ACC112 (cell line): Measurements from ENCODE around the gene MED6.

ENCODE experiments used
- H2AFZ ChIP-seq: fragments of 200-600 bp; sonication (generic); one replicate; pipeline ENCODE4 v1.6.0; 2017; ENCODE audit warnings: antibody characterized with exemption, low read length; ENCODE audit not compliant: unreplicated experiment
- H3K27ac ChIP-seq: fragments of 200-600 bp; sonication (generic); 2 replicates; pipeline ENCODE4 v1.5.1; 2014; ENCODE audit warnings: low read depth, mild to moderate bottlenecking, antibody characterized with exemption, low read length, moderate library complexity
- H3K27me3 ChIP-seq: fragments of 200-600 bp; sonication (generic); 2 replicates; pipeline ENCODE4 v1.6.1; 2014; ENCODE audit warnings: mild to moderate bottlenecking, antibody characterized with exemption, low read length, moderate library complexity, mixed read lengths; ENCODE audit not compliant: insufficient read depth
- H3K36me3 ChIP-seq: fragments of 200-600 bp; sonication (generic); 2 replicates; pipeline ENCODE4 v1.6.1; 2016; ENCODE audit warnings: mild to moderate bottlenecking, antibody characterized with exemption, low read length, moderate library complexity, mixed read lengths; ENCODE audit not compliant: insufficient read depth
- H3K4me1 ChIP-seq: fragments of 200-600 bp; sonication (generic); one replicate; pipeline ENCODE4 v1.6.1; 2016; ENCODE audit warnings: low read length, mixed read lengths; ENCODE audit not compliant: insufficient read depth, unreplicated experiment, control insufficient read depth
- H3K4me3 ChIP-seq: fragments of 200-600 bp; sonication (generic); 2 replicates; pipeline ENCODE4 v1.5.1; 2014; ENCODE audit warnings: mild to moderate bottlenecking, low read depth, low read length
- H3K79me2 ChIP-seq: fragments of 200-600 bp; sonication (generic); one replicate; pipeline ENCODE4 v1.6.0; 2016; ENCODE audit warnings: low read length; ENCODE audit not compliant: control insufficient read depth, unreplicated experiment, insufficient read depth

Gene MED6

GRCh38 chr14:70555890-70556289, 44.6 kb downstream of the MED6 start:
- no peak overlapping the region for H2AFZ ChIP-seq
- H3K4me3 ChIP-seq = no peak overlapping the region
- H3K27me3 ChIP-seq = no peaks in the 10 kb centered on the region
- H3K36me3 ChIP-seq = no peaks in the 10 kb centered on the region
- H3K27ac ChIP-seq = no peak overlapping the region
- no peaks in the 10 kb centered on the region for H3K79me2 ChIP-seq
- H3K4me1 ChIP-seq = no peaks in the 10 kb centered on the region

- Histone ChIP-seq H3K4me1 (no peaks in the 10 kb centered on the region), H2AFZ (no peak overlapping the region), H3K27me3 (no peaks in the 10 kb centered on the region), H3K36me3 (no peaks in the 10 kb centered on the region), H3K27ac (no peak overlapping the region), H3K79me2 (no peaks in the 10 kb centered on the region), H3K4me3 (no peak overlapping the region)
Measured at GRCh38 chr14:70538087-70538486, 62.4 kb downstream of the MED6 start.

GRCh38 chr14:70536830-70537229, 63.6 kb downstream of the MED6 start:
- H3K27ac ChIP-seq = no peak overlapping the region
- H3K36me3 ChIP-seq = no peaks in the 10 kb centered on the region
- no peaks in the 10 kb centered on the region for H3K79me2 ChIP-seq
- H3K4me3 ChIP-seq = no peak overlapping the region
- no peaks in the 10 kb centered on the region for H3K4me1 ChIP-seq
- H3K27me3 ChIP-seq = no peaks in the 10 kb centered on the region
- H2AFZ ChIP-seq = no peak overlapping the region

GRCh38 chr14:70534904-70535303, 65.6 kb downstream of the MED6 start, which contains the start of gene ADAM20:
Gene ADAM20, minus strand, starts transcription at chr14:70535004. Its CDS starts 10,247 bp downstream, at chr14:70524757.
- H3K36me3 ChIP-seq = no peaks in the 10 kb centered on the region
- H3K4me3 ChIP-seq = no peak within 1 kb of the TSS
- H3K4me1 ChIP-seq = no peaks in the 10 kb centered on the region
- no peaks in the 10 kb centered on the region for H3K27me3 ChIP-seq
- H2AFZ ChIP-seq = no peak within 1 kb of the TSS
- no peaks in the 10 kb centered on the region for H3K79me2 ChIP-seq
- H3K27ac ChIP-seq = no peak within 1 kb of the TSS
